ENCODE data around the gene MIR17HG.

DNA sequence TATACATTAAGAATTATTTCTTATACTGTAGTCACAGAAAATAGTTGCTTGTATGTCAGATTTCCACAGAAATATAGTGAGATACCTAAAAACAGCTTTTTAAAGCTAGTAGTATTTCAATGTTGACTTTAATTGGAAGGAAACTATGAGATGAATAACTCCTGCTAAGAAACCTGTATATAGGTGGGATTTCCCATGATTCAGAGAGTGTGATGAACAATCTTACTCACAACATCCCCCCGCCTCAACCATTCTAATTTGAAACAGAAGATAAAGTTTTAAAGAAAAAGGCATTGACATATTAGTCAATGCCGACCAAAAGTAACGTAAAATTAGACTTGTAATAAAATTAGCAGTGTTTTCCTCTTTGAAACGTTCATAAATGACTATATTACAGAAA is 1.4 kb upstream of the MIR17HG start:
- TF ChIP-seq, protein P1, sequence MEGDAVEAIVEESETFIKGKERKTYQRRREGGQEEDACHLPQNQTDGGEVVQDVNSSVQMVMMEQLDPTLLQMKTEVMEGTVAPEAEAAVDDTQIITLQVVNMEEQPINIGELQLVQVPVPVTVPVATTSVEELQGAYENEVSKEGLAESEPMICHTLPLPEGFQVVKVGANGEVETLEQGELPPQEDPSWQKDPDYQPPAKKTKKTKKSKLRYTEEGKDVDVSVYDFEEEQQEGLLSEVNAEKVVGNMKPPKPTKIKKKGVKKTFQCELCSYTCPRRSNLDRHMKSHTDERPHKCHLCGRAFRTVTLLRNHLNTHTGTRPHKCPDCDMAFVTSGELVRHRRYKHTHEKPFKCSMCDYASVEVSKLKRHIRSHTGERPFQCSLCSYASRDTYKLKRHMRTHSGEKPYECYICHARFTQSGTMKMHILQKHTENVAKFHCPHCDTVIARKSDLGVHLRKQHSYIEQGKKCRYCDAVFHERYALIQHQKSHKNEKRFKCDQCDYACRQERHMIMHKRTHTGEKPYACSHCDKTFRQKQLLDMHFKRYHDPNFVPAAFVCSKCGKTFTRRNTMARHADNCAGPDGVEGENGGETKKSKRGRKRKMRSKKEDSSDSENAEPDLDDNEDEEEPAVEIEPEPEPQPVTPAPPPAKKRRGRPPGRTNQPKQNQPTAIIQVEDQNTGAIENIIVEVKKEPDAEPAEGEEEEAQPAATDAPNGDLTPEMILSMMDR (IDR thresholded peaks at IDR 0.05; ENCODE audit: low read depth, low read length, poor library complexity, severe bottlenecking): no peak
- no peak for TF ChIP-seq EZH2phosphoT487 (IDR thresholded peaks at IDR 0.05; ENCODE audit: borderline replicate concordance, low read length)

Data from DOHH2 (cell line).